HG03139 (cell line): ENCODE results near the gene CDCA7.
"Not testable (repeated sequence)": the region's sequence is repeated elsewhere in the genome, so short reads cannot be mapped to it uniquely, and the experiment has no call there.

ENCODE experiments used
- ATAC-seq: cut with Tn5 transposase; IDR thresholded peaks from one replicate; pipeline ENCODE4 v1.9.1; 2021; ENCODE audit not compliant: unreplicated experiment

The CDCA7 gene

GRCh38 chr2:173401716-173402326, 47.1 kb downstream of the CDCA7 start:
- no peak for ATAC-seq

- peak; percentile 56 for ATAC-seq
Measured at GRCh38 chr2:173402405-173402974, 47.8 kb downstream of the CDCA7 start.

GRCh38 chr2:173404841-173405750, 50.4 kb downstream of the CDCA7 start:
- no peak for ATAC-seq

- ATAC-seq = no peak
Measured at GRCh38 chr2:173407176-173407575, 52.5 kb downstream of the CDCA7 start.

- no peak for ATAC-seq
Measured at GRCh38 chr2:173407646-173408045, 53.0 kb downstream of the CDCA7 start.

- no peak for ATAC-seq
Measured at GRCh38 chr2:173410579-173410978, 55.9 kb downstream of the CDCA7 start.

- no peak for ATAC-seq
Measured at GRCh38 chr2:173412628-173413027, 58.0 kb downstream of the CDCA7 start.

- no peak for ATAC-seq
Measured at GRCh38 chr2:173414823-173415322, 60.2 kb downstream of the CDCA7 start.

GRCh38 chr2:173415431-173416381, 61.0 kb downstream of the CDCA7 start:
- ATAC-seq = no peak

GRCh38 chr2:173416415-173417152, 61.9 kb downstream of the CDCA7 start:
- ATAC-seq = not testable (repeated sequence)

DNA sequence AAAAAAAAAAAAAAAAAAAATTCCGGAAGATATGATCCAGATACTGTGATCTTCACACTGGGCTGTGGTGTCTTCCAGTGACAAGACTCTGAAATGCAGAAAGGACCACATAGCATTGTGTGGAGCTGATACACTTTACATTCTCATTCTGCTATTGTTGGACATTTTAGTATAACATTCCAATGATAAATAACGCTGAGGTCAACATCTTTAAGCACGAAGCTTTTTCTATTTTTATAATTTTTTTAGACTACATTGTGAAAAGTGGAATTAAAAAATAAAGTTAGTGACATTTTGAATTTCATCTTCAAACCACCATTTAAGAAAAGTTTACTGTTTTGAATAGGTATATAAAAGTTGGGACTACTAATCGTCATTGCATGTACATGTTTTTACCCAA, 62.7 kb downstream of the CDCA7 start:
- ATAC-seq = no peak

DNA sequence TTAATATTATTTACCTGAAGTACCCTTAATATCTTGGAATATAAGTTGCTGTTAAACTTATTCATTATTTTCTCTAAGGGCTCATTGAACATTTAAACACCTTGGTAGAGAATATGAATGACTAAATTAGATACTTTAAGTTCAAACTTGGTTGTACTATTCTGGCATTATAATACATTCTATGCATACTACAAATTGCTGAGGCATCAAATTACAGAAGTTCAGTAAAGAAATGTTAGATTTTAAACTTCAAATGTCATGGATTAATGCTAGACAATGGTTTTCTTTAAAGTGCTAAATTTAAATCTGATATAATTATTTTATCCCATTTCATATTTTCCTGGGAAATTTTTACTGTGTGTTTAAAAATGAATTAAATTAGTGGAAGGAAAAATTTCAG, 63.1 kb downstream of the CDCA7 start:
- ATAC-seq = no peak
